ENCODE results near the gene DMP1.

The DMP1 gene

GRCh38 chr4:87697945-87698344, 47.9 kb downstream of the DMP1 start:
- no peak for DNase-seq (ENCODE audit: low read depth)
- TF ChIP-seq CTCF (IDR thresholded peaks at IDR 0.05; ENCODE audit: insufficient read depth, low read depth, low read length, missing control alignments): no peak
- no peak overlapping the region for H3K4me3 ChIP-seq (ENCODE audit: low read depth, low read length)

- no peak for DNase-seq (ENCODE audit: low read depth)
- H3K4me3 ChIP-seq (ENCODE audit: low read depth, low read length): no peak overlapping the region
- no peak for TF ChIP-seq CTCF (IDR thresholded peaks at IDR 0.05; ENCODE audit: insufficient read depth, low read depth, low read length, missing control alignments)
Measured at GRCh38 chr4:87698394-87698793, 48.3 kb downstream of the DMP1 start.

- TF ChIP-seq CTCF (IDR thresholded peaks at IDR 0.05; ENCODE audit: insufficient read depth, low read depth, low read length, missing control alignments): no peak
- no peak for DNase-seq (ENCODE audit: low read depth)
- H3K4me3 ChIP-seq (ENCODE audit: low read depth, low read length): no peak overlapping the region
Measured at GRCh38 chr4:87704001-87704400, 53.9 kb downstream of the DMP1 start.

GRCh38 chr4:87707279-87707918, 57.3 kb downstream of the DMP1 start:
- TF ChIP-seq CTCF (IDR thresholded peaks at IDR 0.05; ENCODE audit: insufficient read depth, low read depth, low read length, missing control alignments): no peak
- DNase-seq (ENCODE audit: low read depth): no peak
- H3K4me3 ChIP-seq (ENCODE audit: low read depth, low read length): no peak overlapping the region

All from GM12865 (cell line).